ENCODE data around the gene QRSL1. TPM values are rescaled to one million over a fixed set of nuclear protein-coding genes. Genes with fewer than 3 reads are reported as not detected.

The QRSL1 gene
- total and polyA plus RNA-seq, 10 of the 15 experiments (the other 5 are each of a cell fraction or from before 2014, with no cell fraction given) = 11.9 to 23.5 (median 15.5) TPM

- no peak for DNase-seq (ENCODE audit: low read depth, low spot score)
- ChIA-PET RAD21 (ENCODE audit: unreplicated experiment) (interaction anchor here (0.5 to 2.5 kb wide), 13 partner anchors 16 to 388 kb away, joined by 3 to 20 read pairs (median 5); no protein-coding TSS in a partner anchor), SMC1A (ENCODE audit: uncharacterized antibody, unreplicated experiment) (interaction anchor here (0.6 to 4.6 kb wide), 23 partner anchors 11 to 388 kb away, joined by 3 to 35 read pairs (median 4); no protein-coding TSS in a partner anchor), POLR2A (no interaction called here), CTCF (interaction anchor here (0.6 to 4.4 kb wide), 29 partner anchors 8 to 1178 kb away, joined by 3 to 85 read pairs (median 4); partner anchors contain the start of gene CD24)
- Histone ChIP-seq H4K20me1 (ENCODE audit: control insufficient read depth, insufficient read depth) (no peaks in the 10 kb centered on the region), H3K4me1 (ENCODE audit: control insufficient read depth, insufficient read depth, low read length) (no peaks in the 10 kb centered on the region; the same call in 1 of the 2 replicates), H3K27ac (ENCODE audit: control insufficient read depth, insufficient read depth) (no peak overlapping the region), H3K36me3 (ENCODE audit: control insufficient read depth in 2 of 2, insufficient read depth in 2 of 2, low read length in 1 of 2) (no peaks in the 10 kb centered on the region), H3K9ac (ENCODE audit: control insufficient read depth, insufficient read depth, low read length) (no peak overlapping the region), H2AFZ (ENCODE audit: control insufficient read depth, low read depth, low read length) (no peak overlapping the region), H3K27me3 (replicated peaks in 1 of 2; ENCODE audit: control insufficient read depth in 2 of 2, insufficient read depth in 2 of 2, low read length in 1 of 2) (no peaks in the 10 kb centered on the region), H3K4me2 (ENCODE audit: control insufficient read depth, insufficient read depth) (no peak overlapping the region), H3K4me3 (no peak overlapping the region), H3K79me2 (ENCODE audit: control insufficient read depth, insufficient read depth, low read length) (no peaks in the 10 kb centered on the region), H3K9me3 (replicated peaks; ENCODE audit: control insufficient read depth, insufficient read depth, low read length) (no peaks in the 10 kb centered on the region)
- no peak for FAIRE-seq
- peak; percentile 90 for ATAC-seq
- 61% methylated on average over 6 of the region's 6 CpGs for WGBS (ENCODE audit: insufficient coverage, insufficient replicate concordance, low lambda C conversion rate, missing lambda C conversion rate)
- TF ChIP-seq DPF2 (IDR thresholded peaks at IDR 0.05) (no peak), SMC3 (IDR thresholded peaks at IDR 0.05; ENCODE audit: borderline replicate concordance, low read length) (peak; percentile 71), CTCF (IDR thresholded peaks at IDR 0.05 in 2 of 3, conservative IDR thresholded peaks at IDR 0.05 in 1 of 3; ENCODE audit: control insufficient read depth in 2 of 3, extremely low read depth in 1 of 3, insufficient read depth in 1 of 3, low read depth in 3 of 3, low read length in 3 of 3) (peak; percentile 49 to 55 (median 50); a peak in 5 of 6 replicates), RAD21 (IDR thresholded peaks at IDR 0.05; ENCODE audit: insufficient read depth, low read depth, low read length) (peak; percentile 71)
- intact Hi-C loops (cut with micrococcal nuclease; ENCODE audit: unreplicated experiment) = loop anchor here (1.0 kb wide), 1 partner anchor 79 kb away; no protein-coding TSS in a partner anchor
- in situ Hi-C loops (cut with MboI) = loop anchor here (5.0 kb wide), 1 partner anchor 373 kb away; no protein-coding TSS in a partner anchor
- BruUV-seq (replicated peaks) = no TSS peak
Observed at GRCh38 chr6:106609699-106610098, 19.7 kb upstream of the QRSL1 start.

All from GM12878 (cell line).